ENCODE measurements around the gene COQ2.

Gene COQ2

GRCh38 chr4:83257811-83258210 lies 26.8 kb downstream of the COQ2 start:
- Histone ChIP-seq H3K9ac (no peak overlapping the region), H3K36me3 (ENCODE audit: insufficient read depth) (no peaks in the 10 kb centered on the region), H3K27me3 (ENCODE audit: insufficient read depth, low read depth) (no peaks in the 10 kb centered on the region), H2AFZ (ENCODE audit: low read depth) (no peak overlapping the region), H3K79me2 (ENCODE audit: insufficient read depth, low read depth) (no peaks in the 10 kb centered on the region), H3K27ac (no peak overlapping the region), H4K20me1 (ENCODE audit: insufficient read depth) (no peaks in the 10 kb centered on the region), H3K4me3 (IDR thresholded peaks at IDR 0.05; ENCODE audit: insufficient read depth, low read depth, low read length) (no peak overlapping the region), H3K4me2 (no peak overlapping the region), H3K4me1 (ENCODE audit: low read depth, poor library complexity, severe bottlenecking) (peaks cover 35% of the 10 kb centered on the region)
- no peak for TF ChIP-seq CTCF (conservative IDR thresholded peaks at IDR 0.05; ENCODE audit: low read depth, low read length)

- Histone ChIP-seq H3K4me2 (no peak overlapping the region), H3K9ac (no peak overlapping the region), H4K20me1 (ENCODE audit: insufficient read depth) (no peaks in the 10 kb centered on the region), H2AFZ (ENCODE audit: low read depth) (no peak overlapping the region), H3K27ac (no peak overlapping the region), H3K36me3 (ENCODE audit: insufficient read depth) (no peaks in the 10 kb centered on the region), H3K27me3 (ENCODE audit: insufficient read depth, low read depth) (no peaks in the 10 kb centered on the region), H3K4me1 (ENCODE audit: low read depth, poor library complexity, severe bottlenecking) (peaks cover 38% of the 10 kb centered on the region), H3K4me3 (IDR thresholded peaks at IDR 0.05; ENCODE audit: insufficient read depth, low read depth, low read length) (no peak overlapping the region), H3K79me2 (ENCODE audit: insufficient read depth, low read depth) (no peaks in the 10 kb centered on the region)
- no peak for TF ChIP-seq CTCF (conservative IDR thresholded peaks at IDR 0.05; ENCODE audit: low read depth, low read length)
Measured at GRCh38 chr4:83255584-83255983, 29.0 kb downstream of the COQ2 start.

- Histone ChIP-seq H3K4me2 (no peak overlapping the region), H3K27ac (no peak overlapping the region), H3K4me1 (ENCODE audit: low read depth, poor library complexity, severe bottlenecking) (peaks cover 23% of the 10 kb centered on the region), H3K36me3 (ENCODE audit: insufficient read depth) (no peaks in the 10 kb centered on the region), H3K27me3 (ENCODE audit: insufficient read depth, low read depth) (no peaks in the 10 kb centered on the region), H4K20me1 (ENCODE audit: insufficient read depth) (no peaks in the 10 kb centered on the region), H3K9ac (no peak overlapping the region), H3K79me2 (ENCODE audit: insufficient read depth, low read depth) (no peaks in the 10 kb centered on the region), H3K4me3 (IDR thresholded peaks at IDR 0.05; ENCODE audit: insufficient read depth, low read depth, low read length) (no peak overlapping the region), H2AFZ (ENCODE audit: low read depth) (peak overlapping the region; percentile 16; the same call in 1 of the 2 replicates)
- peak; percentile 94 for TF ChIP-seq CTCF (conservative IDR thresholded peaks at IDR 0.05; ENCODE audit: low read depth, low read length)
Measured at GRCh38 chr4:83252782-83253405, 31.7 kb downstream of the COQ2 start.

GRCh38 chr4:83251447-83251830 lies 33.2 kb downstream of the COQ2 start:
- no peak overlapping the region for H3K27ac ChIP-seq
- no peak overlapping the region for H3K4me3 ChIP-seq (IDR thresholded peaks at IDR 0.05; ENCODE audit: insufficient read depth, low read depth, low read length)
- no peaks in the 10 kb centered on the region for H3K79me2 ChIP-seq (ENCODE audit: insufficient read depth, low read depth)
- peaks cover 23% of the 10 kb centered on the region for H3K4me1 ChIP-seq (ENCODE audit: low read depth, poor library complexity, severe bottlenecking)
- H3K4me2 ChIP-seq = no peak overlapping the region
- TF ChIP-seq CTCF (conservative IDR thresholded peaks at IDR 0.05; ENCODE audit: low read depth, low read length) = no peak
- H3K36me3 ChIP-seq (ENCODE audit: insufficient read depth) = no peaks in the 10 kb centered on the region
- no peaks in the 10 kb centered on the region for H3K27me3 ChIP-seq (ENCODE audit: insufficient read depth, low read depth)
- H2AFZ ChIP-seq (ENCODE audit: low read depth) = no peak overlapping the region
- H4K20me1 ChIP-seq (ENCODE audit: insufficient read depth) = no peaks in the 10 kb centered on the region
- H3K9ac ChIP-seq = no peak overlapping the region
